Cardiac muscle cell (in vitro differentiated cells and primary cell): ENCODE results near the gene KHK. TPM values are rescaled to one million over a fixed set of nuclear protein-coding genes. Genes with fewer than 3 reads are reported as not detected.

Source experiments
- DNase-seq, 2 donors: peaks; one replicate each; pipeline versions ENCODE4 v3.0.0 to v3.0.0-alpha.2; 2010 to 2017; ENCODE audit warnings: low read depth in 1 of 2, low spot score in 1 of 2
- H3K27ac ChIP-seq: fragments of 200-600 bp; sonication (generic); 2 replicates; pipeline ENCODE4 v1.5.1; 2016
- H3K27me3 ChIP-seq: fragments of 200-600 bp; sonication (generic); 2 replicates; pipeline ENCODE4 v1.6.0; 2016; ENCODE audit warnings: control low read depth
- H3K36me3 ChIP-seq: fragments of 200-600 bp; sonication (generic); 2 replicates; pipeline ENCODE4 v1.5.1; 2016; ENCODE audit warnings: control low read depth
- H3K4me1 ChIP-seq: fragments of 200-600 bp; sonication (generic); 2 replicates; pipeline ENCODE4 v1.8.1; 2017; ENCODE audit warnings: low read depth, mild to moderate bottlenecking, mixed run types
- H3K4me3 ChIP-seq: fragments of 200-600 bp; sonication (generic); 2 replicates; pipeline ENCODE4 v1.5.1; 2016; ENCODE audit warnings: mild to moderate bottlenecking
- H3K9me3 ChIP-seq: fragments of 200-600 bp; sonication (generic); 2 replicates; pipeline ENCODE4 v1.5.1; 2017; ENCODE audit warnings: low read depth, mild to moderate bottlenecking, control low read depth
- CTCF ChIP-seq: IDR thresholded peaks from 2 replicates; pipeline ENCODE4 v1.5.1; 2012; ENCODE audit warnings: low read depth, mild to moderate bottlenecking, low read length
- polyA plus RNA-seq: library from polyadenylated mRNA; unstranded; fragments of >200 nt; fragmentation: Nextera tagmentation; extraction: Ambion mirVana; gene quantifications from 2 replicates; pipeline ENCODE4 v1.2.1, GENCODE V29; 2016
- total RNA-seq: library from RNA; depleted of rRNA; stranded (reverse); fragments of >200 nt; gene quantifications from 2 replicates; pipeline ENCODE4 v1.2.3, GENCODE V29; 2016

The KHK gene
- total and polyA plus RNA-seq, 2 experiments from 2014 or later = 9.6 to 12.9 TPM

- Histone ChIP-seq H3K4me3 (no peak overlapping the region), H3K4me1 (peaks cover 3% of the 10 kb centered on the region), H3K27me3 (no peaks in the 10 kb centered on the region), H3K9me3 (no peaks in the 10 kb centered on the region), H3K27ac (no peak overlapping the region), H3K36me3 (peaks cover 41% of the 10 kb centered on the region)
- TF ChIP-seq CTCF = no peak
- no peak for DNase-seq
These were observed 31.9 kb upstream of the KHK start for GRCh38 chr2:27054721-27055120.

GRCh38 chr2:27057184-27057583 is 29.4 kb upstream of the KHK start:
- TF ChIP-seq CTCF = no peak
- Histone ChIP-seq H3K36me3 (peaks cover 46% of the 10 kb centered on the region), H3K27me3 (no peaks in the 10 kb centered on the region), H3K4me1 (peaks cover 2% of the 10 kb centered on the region), H3K9me3 (no peaks in the 10 kb centered on the region), H3K4me3 (no peak overlapping the region), H3K27ac (no peak overlapping the region)
- DNase-seq = no peak

GRCh38 chr2:27058210-27058609 is 28.4 kb upstream of the KHK start:
- no peak for DNase-seq
- Histone ChIP-seq H3K27me3 (no peaks in the 10 kb centered on the region), H3K27ac (no peak overlapping the region), H3K36me3 (peaks cover 46% of the 10 kb centered on the region), H3K9me3 (no peaks in the 10 kb centered on the region), H3K4me1 (no peaks in the 10 kb centered on the region), H3K4me3 (no peak overlapping the region)
- no peak for TF ChIP-seq CTCF

- TF ChIP-seq CTCF = peak; percentile 7
- peak in 1 of 2 donors; percentile 92 for DNase-seq
- Histone ChIP-seq H3K27me3 (no peaks in the 10 kb centered on the region), H3K4me1 (no peaks in the 10 kb centered on the region), H3K36me3 (peaks cover 36% of the 10 kb centered on the region), H3K9me3 (no peaks in the 10 kb centered on the region), H3K4me3 (no peak overlapping the region), H3K27ac (peak overlapping the region; percentile 43)
These were observed 27.3 kb upstream of the KHK start for GRCh38 chr2:27059141-27059820.

GRCh38 chr2:27060323-27060722 is 26.2 kb upstream of the KHK start:
- Histone ChIP-seq H3K9me3 (no peaks in the 10 kb centered on the region), H3K27ac (peak overlapping the region; percentile 8), H3K36me3 (peaks cover 26% of the 10 kb centered on the region), H3K4me1 (no peaks in the 10 kb centered on the region), H3K4me3 (no peak overlapping the region), H3K27me3 (no peaks in the 10 kb centered on the region)
- TF ChIP-seq CTCF = no peak
- DNase-seq = no peak

GRCh38 chr2:27065128-27065527 is 21.4 kb upstream of the KHK start:
- H3K4me3 ChIP-seq = no peak overlapping the region
- H3K4me1 ChIP-seq = peaks cover 2% of the 10 kb centered on the region
- no peaks in the 10 kb centered on the region for H3K9me3 ChIP-seq
- no peak overlapping the region for H3K27ac ChIP-seq
- no peak for TF ChIP-seq CTCF
- H3K36me3 ChIP-seq = peaks cover 21% of the 10 kb centered on the region
- H3K27me3 ChIP-seq = no peaks in the 10 kb centered on the region
- DNase-seq = no peak
